Sigmoid colon (tissue), 7 donors: ENCODE results near the gene FASTK. TPM values are rescaled to one million over a fixed set of nuclear protein-coding genes. Genes with fewer than 3 reads are reported as not detected.

ENCODE experiments used
- DNase-seq: peaks from one replicate; pipeline ENCODE4 v3.0.0-alpha.2; 2019
- H3K27ac ChIP-seq, 4 donors: fragments of 200-600 bp; sonication (generic); one replicate each; pipeline ENCODE4 v1.5.1; 2016 to 2019; ENCODE audit warnings: mild to moderate bottlenecking in 1 of 4
- H3K27me3 ChIP-seq, 3 donors: fragments of 200-600 bp; sonication (generic); one replicate each; pipeline ENCODE4 v1.5.1; 2019; ENCODE audit warnings: mild to moderate bottlenecking in 1 of 3
- H3K36me3 ChIP-seq, 4 donors: fragments of 200-600 bp; sonication (generic); one replicate each; pipeline ENCODE4 v1.5.1; 2016 to 2019
- H3K4me1 ChIP-seq, 4 donors: fragments of 200-600 bp; sonication (generic); one replicate each; pipeline ENCODE4 v1.5.1; 2017 to 2019
- H3K4me3 ChIP-seq, 4 donors: fragments of 200-600 bp; sonication (generic); one replicate each; pipeline ENCODE4 v1.5.1; 2017 to 2019; ENCODE audit warnings: mild to moderate bottlenecking in 2 of 4, moderate library complexity in 1 of 4
- H3K9me3 ChIP-seq, 4 donors: fragments of 200-600 bp in 3 of 4; sonication (generic) in 3 of 4; one replicate each; pipeline versions ENCODE4 v1.5.1 to v1.6.1; 2013 to 2019
- EP300 ChIP-seq, 4 donors: sonication (generic); formaldehyde crosslinking; IDR thresholded peaks; one replicate each; pipeline ENCODE4 v1.6.1; 2017; ENCODE audit warnings: antibody characterized with exemption in 4 of 4
- POLR2A ChIP-seq, 2 donors: fragments of 450-650 bp; IDR thresholded peaks; one replicate each; pipeline ENCODE4 v1.6.1; 2016; ENCODE audit warnings: antibody characterized with exemption in 2 of 2, mild to moderate bottlenecking in 2 of 2, moderate library complexity in 2 of 2
- POLR2AphosphoS5 ChIP-seq, 4 donors: sonication (generic); formaldehyde crosslinking; IDR thresholded peaks; one replicate each; pipeline ENCODE4 v1.6.1; 2017; ENCODE audit warnings: antibody characterized with exemption in 4 of 4
- WGBS, 2 donors: extraction: QIAGEN DNeasy Blood & Tissue Kit; methylation state at CpG; one replicate each; pipeline ENCODE4 v1.1.7; 2013; 5-methylcytosine and 5-hydroxymethylcytosine counted together
- intact Hi-C: fragments of 100-400 bp; cut with DNase I; formaldehyde crosslinking; loops from one replicate; pipeline ENCODE4 v1.15.1; 2023
- polyA plus RNA-seq, 3 donors: library from polyadenylated mRNA; stranded (reverse); fragments of 200-250 nt; gene quantifications; one replicate each; pipeline ENCODE4 v1.2.3, GENCODE V29; 2013
- total RNA-seq, 4 donors: library from RNA; depleted of rRNA; stranded (reverse); fragments of >200 nt; gene quantifications; one replicate each; pipeline ENCODE4 v1.1.0, GENCODE V29; 2016
- TF ChIP-seq, protein P1 (sequence below), 4 experiments: fragments of 450-650 bp in 3 of 4; fragments of 200-600 bp in 1 of 4; IDR thresholded peaks; one replicate each; pipeline ENCODE4 v1.5.1; 2016 to 2019; ENCODE audit warnings: antibody characterized with exemption in 4 of 4, mild to moderate bottlenecking in 3 of 4, moderate library complexity in 2 of 4
- donor health status: healthy with polysubstance abuse.
- donor health status: Bipolar disorder and iron deficiency.
- donor health status: healthy.

FASTK gene
- total and polyA plus RNA-seq, 7 donors = 61.3 to 124 (median 65.0) TPM

DNA sequence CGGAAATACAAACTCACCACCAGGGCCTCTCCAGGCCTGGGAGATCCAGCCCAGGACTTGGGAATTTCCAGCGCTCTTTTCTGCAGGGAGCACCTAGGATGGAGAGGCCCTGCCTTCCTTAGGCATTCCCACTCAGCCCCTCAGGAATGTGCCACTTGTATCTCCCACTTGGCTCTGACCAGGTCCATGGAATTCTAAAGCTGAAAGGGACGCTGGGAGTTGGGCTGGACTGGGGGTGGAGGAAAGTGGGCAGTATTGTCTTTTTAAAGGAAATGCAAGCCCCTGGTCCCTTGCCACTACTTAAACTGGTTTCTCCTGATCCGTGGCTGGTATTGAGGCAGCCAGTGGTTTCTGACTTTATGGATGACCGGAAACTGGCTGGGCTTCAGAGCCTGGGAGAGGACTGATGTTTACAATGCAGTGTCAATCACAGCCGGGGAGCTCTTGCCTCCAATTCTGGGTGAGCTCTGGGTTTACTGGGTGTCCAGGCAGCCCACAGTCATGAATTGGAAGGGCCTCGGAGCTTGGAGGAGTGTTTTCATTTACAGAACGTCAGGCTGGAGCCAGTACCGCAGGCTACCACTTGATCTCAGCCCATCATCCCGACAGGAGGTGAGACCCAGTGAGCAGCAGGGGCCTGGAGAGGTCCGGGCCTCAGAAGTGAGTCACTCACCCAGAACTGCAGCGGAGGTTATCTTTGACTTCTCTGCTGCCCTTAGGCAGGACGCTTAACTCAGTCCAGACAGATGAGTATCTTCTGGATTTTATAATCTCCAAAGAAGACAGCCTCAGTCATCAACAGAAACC lies 32.9 kb upstream of the FASTK start:
- Histone ChIP-seq H3K27ac (peak overlapping the region in 1 of 4 donors; percentile 54), H3K4me1 (peaks cover 0 to 56% (median 53%) of the 10 kb centered on the region in 4 donors)
- WGBS, 2 donors = 83 to 86% methylated on average over 13 of the region's 13 CpGs

DNA sequence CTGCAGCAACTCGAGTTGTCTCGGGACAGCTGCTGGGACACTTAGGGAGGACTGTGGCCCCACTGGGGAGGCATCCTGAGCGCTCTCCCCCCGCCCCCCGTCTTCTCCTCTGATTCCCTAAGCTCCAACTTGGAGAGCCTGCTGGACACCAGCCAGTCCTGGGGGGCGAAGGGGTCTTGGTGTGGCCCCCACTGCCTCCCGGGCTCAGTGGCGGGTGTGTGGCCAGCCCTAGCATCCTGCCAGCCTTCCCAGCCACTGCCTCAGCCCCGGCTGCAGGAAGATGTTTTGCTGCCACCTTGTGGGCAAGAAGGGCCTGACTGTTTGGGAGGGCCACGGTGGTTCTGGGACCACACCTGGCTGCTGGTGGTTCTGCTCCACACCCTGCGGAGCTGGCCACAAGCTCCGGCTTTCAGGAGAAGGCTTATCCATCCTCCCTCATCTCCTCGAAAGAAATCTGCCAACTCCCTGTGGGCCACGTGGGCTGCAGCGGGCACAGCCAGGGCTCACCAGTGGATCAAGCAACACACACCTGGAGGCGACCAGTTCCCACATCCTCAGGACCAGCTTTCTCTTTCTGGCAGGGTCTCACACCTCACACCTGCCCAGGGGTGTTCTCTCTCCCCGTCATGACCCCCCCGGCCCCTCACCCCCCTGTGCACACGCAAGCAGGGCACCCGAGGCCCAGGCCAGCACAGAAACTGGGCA lies 30.5 kb upstream of the FASTK start:
- peaks cover 0 to 4% (median 0%) of the 10 kb centered on the region in 4 donors for H3K36me3 ChIP-seq
- peak overlapping the region in 2 of 4 donors; percentile 10 to 70 for H3K27ac ChIP-seq
- no peaks in the 10 kb centered on the region for H3K27me3 ChIP-seq
- intact Hi-C loops = loop anchor here (1.0 to 2.0 kb wide), 3 partner anchors 24 to 82 kb away; partner anchors contain the start of genes ABCB8 and SLC4A2
- no peak overlapping the region for H3K4me3 ChIP-seq
- H3K4me1 ChIP-seq = peaks cover 0 to 54% (median 51%) of the 10 kb centered on the region in 4 donors
- peak; percentile 90 for DNase-seq
- WGBS, 2 donors = 34 to 43% methylated on average over 20 of the region's 20 CpGs
- TF ChIP-seq POLR2AphosphoS5 (IDR thresholded peaks at IDR 0.05) (peak in 2 of 4 donors; percentile 22 to 37), EP300 (IDR thresholded peaks at IDR 0.05) (no peak), POLR2A (IDR thresholded peaks at IDR 0.05) (no peak)
- TF ChIP-seq, protein P1, sequence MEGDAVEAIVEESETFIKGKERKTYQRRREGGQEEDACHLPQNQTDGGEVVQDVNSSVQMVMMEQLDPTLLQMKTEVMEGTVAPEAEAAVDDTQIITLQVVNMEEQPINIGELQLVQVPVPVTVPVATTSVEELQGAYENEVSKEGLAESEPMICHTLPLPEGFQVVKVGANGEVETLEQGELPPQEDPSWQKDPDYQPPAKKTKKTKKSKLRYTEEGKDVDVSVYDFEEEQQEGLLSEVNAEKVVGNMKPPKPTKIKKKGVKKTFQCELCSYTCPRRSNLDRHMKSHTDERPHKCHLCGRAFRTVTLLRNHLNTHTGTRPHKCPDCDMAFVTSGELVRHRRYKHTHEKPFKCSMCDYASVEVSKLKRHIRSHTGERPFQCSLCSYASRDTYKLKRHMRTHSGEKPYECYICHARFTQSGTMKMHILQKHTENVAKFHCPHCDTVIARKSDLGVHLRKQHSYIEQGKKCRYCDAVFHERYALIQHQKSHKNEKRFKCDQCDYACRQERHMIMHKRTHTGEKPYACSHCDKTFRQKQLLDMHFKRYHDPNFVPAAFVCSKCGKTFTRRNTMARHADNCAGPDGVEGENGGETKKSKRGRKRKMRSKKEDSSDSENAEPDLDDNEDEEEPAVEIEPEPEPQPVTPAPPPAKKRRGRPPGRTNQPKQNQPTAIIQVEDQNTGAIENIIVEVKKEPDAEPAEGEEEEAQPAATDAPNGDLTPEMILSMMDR (IDR thresholded peaks at IDR 0.05) = peak; percentile 83 to 88 (median 86)
- H3K9me3 ChIP-seq = no peaks in the 10 kb centered on the region

More for the DNA sequence above, 32.9 kb upstream of the FASTK start:
- intact Hi-C loops = no loop called here
- no peak for DNase-seq
- Histone ChIP-seq H3K27me3 (no peaks in the 10 kb centered on the region), H3K9me3 (no peaks in the 10 kb centered on the region), H3K36me3 (peaks cover 3 to 14% (median 5%) of the 10 kb centered on the region in 4 donors), H3K4me3 (no peak overlapping the region)
- TF ChIP-seq EP300 (IDR thresholded peaks at IDR 0.05) = no peak
- no peak for TF ChIP-seq POLR2AphosphoS5 (IDR thresholded peaks at IDR 0.05)
- TF ChIP-seq, protein P1 (IDR thresholded peaks at IDR 0.05) = no peak
- TF ChIP-seq POLR2A (IDR thresholded peaks at IDR 0.05) = no peak

DNA sequence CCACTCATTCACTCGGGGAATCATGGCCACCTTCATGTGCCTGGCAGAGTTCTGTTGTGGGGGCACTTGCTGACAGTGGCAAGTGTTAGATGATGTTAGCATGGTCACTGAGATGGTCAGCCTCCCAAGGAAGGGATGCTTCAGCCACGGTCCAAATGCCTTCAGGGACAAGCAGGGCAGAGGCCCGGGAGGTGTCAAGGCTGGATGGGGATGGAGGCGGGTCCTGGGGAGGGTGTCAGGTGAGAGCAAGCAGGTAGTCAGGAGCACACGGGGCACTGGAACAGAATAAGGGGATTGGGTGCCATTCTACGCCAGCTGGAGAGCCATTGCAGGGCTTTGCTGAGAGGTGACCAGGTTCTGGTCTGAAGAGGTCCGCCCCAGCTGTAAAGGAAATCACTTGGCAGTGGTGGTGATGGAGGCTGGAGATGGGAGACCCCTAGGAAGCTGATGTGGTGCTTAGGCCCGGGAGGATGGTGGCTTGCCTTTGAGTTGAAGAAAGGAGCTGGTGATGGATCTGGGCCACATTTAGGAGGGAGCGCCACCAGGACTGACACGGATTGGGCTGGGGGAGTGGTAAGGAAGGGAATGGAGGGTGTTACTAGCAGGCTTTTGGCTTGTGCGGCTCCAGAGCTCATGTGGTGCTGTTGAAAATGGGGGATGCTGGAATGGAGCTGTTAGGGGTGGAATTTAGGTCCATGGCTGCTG lies 29.8 kb upstream of the FASTK start:
- H3K4me3 ChIP-seq = no peak overlapping the region
- H3K27me3 ChIP-seq = no peaks in the 10 kb centered on the region
- 79 to 81% methylated on average over 11 of the region's 11 CpGs for WGBS, 2 donors
- peaks cover 0 to 46% (median 44%) of the 10 kb centered on the region in 4 donors for H3K4me1 ChIP-seq
- DNase-seq = no peak
- H3K36me3 ChIP-seq = peaks cover 0 to 4% (median 0%) of the 10 kb centered on the region in 4 donors
- H3K27ac ChIP-seq = peak overlapping the region in 3 of 4 donors; percentile 37 to 70 (median 51)
- intact Hi-C loops = loop anchor here (2.0 kb wide), 2 partner anchors 52 to 82 kb away; partner anchors contain the start of genes ABCB8 and SLC4A2
- TF ChIP-seq, protein P1 (IDR thresholded peaks at IDR 0.05) = no peak
- TF ChIP-seq POLR2A (IDR thresholded peaks at IDR 0.05) (no peak), POLR2AphosphoS5 (IDR thresholded peaks at IDR 0.05) (no peak), EP300 (IDR thresholded peaks at IDR 0.05) (no peak)
- no peaks in the 10 kb centered on the region for H3K9me3 ChIP-seq
